NCI-H1048 (cell line): ENCODE data around the gene ZNF598.
A peak's percentile ranks its signal among the peaks of the same experiment; 100 is the strongest.
"Not testable (repeated sequence)": the region's sequence is repeated elsewhere in the genome, so short reads cannot be mapped to it uniquely, and the experiment has no call there.

ENCODE experiments used
- DNase-seq: peaks from one replicate; lab custom pipeline; 2025; lab: John Stamatoyannopoulos, UW

The ZNF598 gene

GRCh38 chr16:1975432-1976215, 34.0 kb downstream of the ZNF598 start:
- no peak for DNase-seq

- DNase-seq, result no peak
Measured at GRCh38 chr16:1974157-1975070, 35.2 kb downstream of the ZNF598 start.

- DNase-seq, result no peak
Measured at GRCh38 chr16:1973461-1974156, 36.0 kb downstream of the ZNF598 start.

- DNase-seq, result no peak
Measured at GRCh38 chr16:1972490-1972877, 37.1 kb downstream of the ZNF598 start.

- peak; percentile 33 for DNase-seq
Measured at GRCh38 chr16:1971796-1972489, 37.7 kb downstream of the ZNF598 start, which contains the start of gene TBL3. Gene TBL3, plus strand, starts transcription at chr16:1972053. Its CDS starts 112 bp downstream, at chr16:1972165.

- DNase-seq, result no peak
Measured at GRCh38 chr16:1968146-1968953, 41.3 kb downstream of the ZNF598 start.

GRCh38 chr16:1966460-1966859, 43.2 kb downstream of the ZNF598 start, which contains the start of gene RNF151:
Gene RNF151, plus strand, starts transcription at chr16:1966856. Its CDS starts 26 bp downstream, at chr16:1966882.
- DNase-seq, result no peak

- no peak for DNase-seq
Measured at GRCh38 chr16:1965396-1966001, 44.1 kb downstream of the ZNF598 start.

- peak; percentile 72 for DNase-seq
Measured at GRCh38 chr16:1964506-1965395, 44.9 kb downstream of the ZNF598 start, which contains the start of gene RPS2. Gene RPS2, minus strand, starts transcription at chr16:1964826. Its CDS starts 201 bp downstream, at chr16:1964625.

- no peak for DNase-seq
Measured at GRCh38 chr16:1963806-1964505, 45.7 kb downstream of the ZNF598 start.

- DNase-seq, result not testable (repeated sequence)
Measured at GRCh38 chr16:1962161-1963153, 47.2 kb downstream of the ZNF598 start.

- DNase-seq, result no peak
Measured at GRCh38 chr16:1961651-1962067, 48.0 kb downstream of the ZNF598 start.

- DNase-seq, result no peak
Measured at GRCh38 chr16:1960665-1961630, 48.7 kb downstream of the ZNF598 start.

- DNase-seq, result peak; percentile 5
Measured at GRCh38 chr16:1959269-1960039, 50.2 kb downstream of the ZNF598 start, which contains the start of gene NDUFB10. Gene NDUFB10, plus strand, starts transcription at chr16:1959538. Its CDS starts 87 bp downstream, at chr16:1959625.

GRCh38 chr16:1958715-1959268, 50.8 kb downstream of the ZNF598 start:
- no peak for DNase-seq
